ENCODE results near the gene PODNL1.

GRCh38 chr19:13958043-13958442 is 19.8 kb upstream of the PODNL1 start:
- TF ChIP-seq EZH2phosphoT487 (IDR thresholded peaks at IDR 0.05; ENCODE audit: unreplicated experiment), result no peak
- no peak for TF ChIP-seq CTCF (conservative IDR thresholded peaks at IDR 0.05; ENCODE audit: low read depth in 2 of 2)
- no peak for TF ChIP-seq JUNB (IDR thresholded peaks at IDR 0.05; ENCODE audit: unreplicated experiment)
- no peak for TF ChIP-seq POLR2AphosphoS5 (IDR thresholded peaks at IDR 0.05; ENCODE audit: low read depth)
- TF ChIP-seq EZH2 (IDR thresholded peaks at IDR 0.05; ENCODE audit: low read depth, unreplicated experiment), result no peak
- TF ChIP-seq REST (IDR thresholded peaks at IDR 0.05; ENCODE audit: unreplicated experiment), result no peak
- TF ChIP-seq CREB1 (CRISPR knock-in tag; IDR thresholded peaks at IDR 0.05; ENCODE audit: low read depth), result no peak
- no peak for TF ChIP-seq ETS1 (IDR thresholded peaks at IDR 0.05)
- TF ChIP-seq ZNF331 (CRISPR knock-in tag; IDR thresholded peaks at IDR 0.05; ENCODE audit: low read depth), result no peak
- no peak for TF ChIP-seq ZNF114 (CRISPR knock-in tag; IDR thresholded peaks at IDR 0.05)
- TF ChIP-seq NANOG (IDR thresholded peaks at IDR 0.05; ENCODE audit: borderline replicate concordance), result no peak
- TF ChIP-seq ZNF462 (CRISPR knock-in tag; IDR thresholded peaks at IDR 0.05), result no peak
